HG03139 (cell line): ENCODE measurements around the gene PRKRIP1.
"Not testable (repeated sequence)": the region's sequence is repeated elsewhere in the genome, so short reads cannot be mapped to it uniquely, and the experiment has no call there.

Source experiments
- ATAC-seq: cut with Tn5 transposase; IDR thresholded peaks from one replicate; pipeline ENCODE4 v1.9.1; 2021; ENCODE audit not compliant: unreplicated experiment

PRKRIP1 gene

DNA sequence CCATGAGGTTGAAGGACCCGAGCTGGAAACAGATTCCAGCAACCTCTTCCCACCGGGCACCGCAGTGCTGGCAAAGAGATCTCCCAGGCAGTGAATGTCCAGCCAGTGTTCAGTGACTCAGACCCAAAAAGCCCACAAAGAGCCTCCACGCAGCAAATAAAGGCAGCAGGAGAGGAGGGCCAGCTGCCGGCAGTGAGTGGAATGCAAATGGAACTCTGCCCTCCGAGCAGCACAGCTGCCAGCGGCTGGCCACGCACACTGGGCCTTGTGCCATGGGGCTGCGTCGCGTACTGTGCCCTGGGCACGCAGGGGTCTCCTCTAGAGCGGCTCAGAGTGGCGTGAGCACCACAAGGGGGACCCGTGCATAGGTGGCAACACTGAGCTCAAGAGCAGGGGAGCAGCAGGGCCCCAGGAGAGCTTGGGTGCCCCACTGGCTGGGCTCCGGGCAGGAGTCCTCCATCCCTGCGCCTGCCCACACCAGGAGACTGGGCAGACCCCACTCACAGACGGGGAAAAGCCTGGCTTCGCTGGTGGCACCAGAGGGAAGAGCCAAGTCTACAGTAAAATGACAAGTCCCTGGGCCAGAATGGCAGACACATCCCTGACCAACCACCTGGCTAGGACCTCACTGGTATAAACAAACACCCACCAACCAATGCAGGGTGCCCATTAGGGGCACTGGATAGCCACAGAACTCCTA is 78.7 kb downstream of the PRKRIP1 start:
- ATAC-seq = not testable (repeated sequence)
